Kidney epithelial cell (primary cell): ENCODE results near the gene P2RX4. TPM values are rescaled to one million over a fixed set of nuclear protein-coding genes. Genes with fewer than 3 reads are reported as not detected.

ENCODE experiments used
- DNase-seq: peaks from one replicate; pipeline ENCODE4 v3.0.0-alpha.2; 2010; ENCODE audit warnings: low read depth
- H3K27me3 ChIP-seq: 2 replicates; pipeline ENCODE4 v1.6.0; 2011; ENCODE audit warnings: low read length; ENCODE audit not compliant: control insufficient read depth, insufficient read depth
- H3K36me3 ChIP-seq: 2 replicates; pipeline ENCODE4 v1.5.1; 2011; ENCODE audit warnings: low read length; ENCODE audit not compliant: control insufficient read depth, insufficient read depth
- H3K4me3 ChIP-seq: 2 replicates; pipeline ENCODE4 v1.5.1; 2011; ENCODE audit warnings: low read depth, mild to moderate bottlenecking, control low read depth, low read length
- CTCF ChIP-seq: IDR thresholded peaks from 2 replicates; pipeline ENCODE4 v1.5.1; 2011; ENCODE audit warnings: mild to moderate bottlenecking, moderate library complexity, low read length, control low read depth, inconsistent platforms; ENCODE audit not compliant: insufficient read depth, poor library complexity, severe bottlenecking
- total RNA-seq: library from RNA; depleted of rRNA; stranded (reverse); fragments of >200 nt; gene quantifications from 2 replicates; pipeline ENCODE4 v1.2.3, GENCODE V29; 2015

P2RX4 gene
- total RNA-seq, 1 donor from 2014 or later = 119 TPM

DNA sequence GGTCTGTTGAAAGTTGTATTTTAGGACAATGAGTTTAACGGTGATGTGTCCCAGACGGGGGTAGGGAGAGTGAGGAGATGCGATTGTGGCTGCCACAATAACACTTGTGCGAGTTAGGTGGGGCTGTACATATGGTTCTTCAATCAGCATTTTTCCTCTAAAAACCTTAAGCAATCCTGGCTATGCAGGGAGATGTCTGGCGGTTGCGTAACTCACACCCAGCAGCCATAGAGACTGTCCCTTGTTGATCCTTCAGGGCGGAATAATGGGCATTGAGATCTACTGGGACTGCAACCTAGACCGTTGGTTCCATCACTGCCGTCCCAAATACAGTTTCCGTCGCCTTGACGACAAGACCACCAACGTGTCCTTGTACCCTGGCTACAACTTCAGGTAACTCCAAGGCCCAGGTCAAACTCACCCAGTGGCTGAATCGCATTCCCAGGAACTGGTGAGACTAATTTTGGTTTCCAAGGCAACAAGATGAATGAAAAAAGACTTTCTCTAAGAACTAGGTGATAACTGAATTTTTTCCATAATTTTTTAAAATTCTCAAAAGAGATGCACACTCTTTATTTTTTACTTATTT is 42.6 kb upstream of the P2RX4 start:
- no peak overlapping the region for H3K4me3 ChIP-seq
- no peak for DNase-seq
- no peak for TF ChIP-seq CTCF

DNA sequence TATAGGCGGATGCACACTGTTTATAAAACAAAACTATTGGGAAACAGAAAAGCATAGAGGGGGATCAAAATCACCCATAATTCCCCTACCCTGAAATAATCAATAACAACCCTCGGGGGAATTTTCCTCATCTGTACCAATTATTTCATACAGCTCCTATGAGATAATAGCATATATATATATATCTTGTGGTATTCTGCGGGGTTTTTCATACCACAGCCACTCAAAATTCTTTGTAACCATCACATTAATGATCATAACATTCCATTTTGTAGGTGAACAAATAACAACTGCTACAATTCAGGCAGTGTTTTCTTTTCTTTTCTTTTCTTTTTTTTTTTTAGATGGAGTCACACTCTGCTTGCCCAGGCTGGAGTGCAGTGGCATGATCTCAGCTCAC is 42.0 kb upstream of the P2RX4 start:
- no peak for DNase-seq
- Histone ChIP-seq H3K36me3 (no peaks in the 10 kb centered on the region), H3K27me3 (no peaks in the 10 kb centered on the region), H3K4me3 (no peak overlapping the region)
- TF ChIP-seq CTCF = no peak

More for the DNA sequence above, 42.6 kb upstream of the P2RX4 start:
- no peaks in the 10 kb centered on the region for H3K27me3 ChIP-seq
- H3K36me3 ChIP-seq = no peaks in the 10 kb centered on the region

DNA sequence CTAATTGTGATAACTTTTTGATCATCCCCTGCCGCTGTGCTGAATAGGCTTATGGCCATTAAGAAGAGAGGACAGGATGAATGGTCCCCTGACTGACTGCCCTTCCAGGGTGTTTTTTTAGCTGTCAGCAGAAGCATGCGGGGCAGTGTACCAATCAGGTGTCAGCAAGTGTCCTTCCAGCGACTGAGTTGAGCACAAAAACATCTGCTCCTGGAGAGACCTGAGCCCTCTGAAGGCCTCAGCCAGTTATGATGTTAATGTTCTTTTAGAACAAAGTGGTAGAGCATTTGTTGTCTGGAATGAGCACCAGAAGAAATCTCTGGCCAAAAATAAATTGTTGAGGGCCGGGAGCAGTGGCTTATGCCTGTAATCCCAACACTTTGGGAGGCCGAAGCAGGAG is 39.8 kb upstream of the P2RX4 start:
- Histone ChIP-seq H3K27me3 (no peaks in the 10 kb centered on the region), H3K4me3 (no peak overlapping the region), H3K36me3 (no peaks in the 10 kb centered on the region)
- TF ChIP-seq CTCF = no peak
- no peak for DNase-seq

GRCh38 chr12:121170611-121171260 is 39.2 kb upstream of the P2RX4 start:
- Histone ChIP-seq H3K4me3 (no peak overlapping the region), H3K27me3 (no peaks in the 10 kb centered on the region), H3K36me3 (no peaks in the 10 kb centered on the region)
- DNase-seq = peak; percentile 43
- no peak for TF ChIP-seq CTCF

- no peaks in the 10 kb centered on the region for H3K27me3 ChIP-seq
- DNase-seq = no peak
- TF ChIP-seq CTCF = no peak
- no peaks in the 10 kb centered on the region for H3K36me3 ChIP-seq
- H3K4me3 ChIP-seq = no peak overlapping the region
Measured at GRCh38 chr12:121172145-121172544, 37.8 kb upstream of the P2RX4 start.
